OCI-LY1 (cell line): ENCODE measurements around the gene RSAD1.

ENCODE experiments used
- H2AFZ ChIP-seq: fragments of 200-600 bp; sonication (generic), shearing (Covaris generic); 2 replicates; pipeline ENCODE4 v1.6.0; 2014; ENCODE audit warnings: antibody characterized with exemption, mild to moderate bottlenecking, low read length
- H3F3A ChIP-seq: fragments of 200-600 bp; sonication (generic), shearing (Covaris generic); 2 replicates; pipeline ENCODE4 v1.6.0; 2014; ENCODE audit warnings: mild to moderate bottlenecking, antibody characterized with exemption, low read length, moderate library complexity; ENCODE audit not compliant: insufficient read depth
- H3K27ac ChIP-seq: fragments of 200-600 bp; sonication (generic); 2 replicates; pipeline ENCODE4 v1.5.1; 2014; ENCODE audit warnings: low read length, mixed run types, mild to moderate bottlenecking, low read depth; ENCODE audit not compliant: poor library complexity, severe bottlenecking
- H3K27me3 ChIP-seq: fragments of 200-600 bp; sonication (generic); 2 replicates; pipeline ENCODE4 v1.6.0; 2014; ENCODE audit warnings: antibody characterized with exemption, mild to moderate bottlenecking, low read length, moderate library complexity; ENCODE audit not compliant: insufficient read depth
- H3K36me3 ChIP-seq: fragments of 200-600 bp; sonication (generic); 2 replicates; pipeline ENCODE4 v1.6.1; 2014; ENCODE audit warnings: mild to moderate bottlenecking, antibody characterized with exemption, low read length, moderate library complexity, mixed read lengths; ENCODE audit not compliant: insufficient read depth
- H3K4me1 ChIP-seq: fragments of 200-600 bp; sonication (generic); 2 replicates; pipeline ENCODE4 v1.5.1; 2014; ENCODE audit warnings: mild to moderate bottlenecking, low read length, moderate library complexity; ENCODE audit not compliant: insufficient read depth, severe bottlenecking
- H3K4me2 ChIP-seq: fragments of 200-600 bp; sonication (generic), shearing (Covaris generic); 2 replicates; pipeline ENCODE4 v1.6.1; 2014; ENCODE audit warnings: low read length
- H3K4me3 ChIP-seq: fragments of 200-600 bp; sonication (generic); 2 replicates; pipeline ENCODE4 v1.5.1; 2014; ENCODE audit warnings: low read length, low read depth, mild to moderate bottlenecking, mixed read lengths; ENCODE audit not compliant: poor library complexity, severe bottlenecking
- H3K79me2 ChIP-seq: fragments of 200-600 bp; shearing (Covaris generic); 2 replicates; pipeline ENCODE4 v1.6.1; 2016; ENCODE audit warnings: mixed run types, low read length, mixed read lengths; ENCODE audit not compliant: insufficient read depth
- H3K9ac ChIP-seq: fragments of 200-600 bp; sonication (generic), shearing (Covaris generic); 2 replicates; pipeline ENCODE4 v1.6.1; 2014; ENCODE audit warnings: mild to moderate bottlenecking, low read length, mixed read lengths
- H3K9me2 ChIP-seq: fragments of 200-600 bp; sonication (generic), shearing (Covaris generic); 2 replicates; pipeline ENCODE4 v1.6.1; 2014; ENCODE audit warnings: low read depth, mild to moderate bottlenecking, low read length, mixed read lengths
- H3K9me3 ChIP-seq: fragments of 200-600 bp; shearing (Covaris generic); 2 replicates; pipeline ENCODE4 v1.6.1; 2014; ENCODE audit warnings: low read length, mixed read lengths
- H4K20me1 ChIP-seq: fragments of 200-600 bp; sonication (generic), shearing (Covaris generic); 2 replicates; pipeline ENCODE4 v1.6.0; 2016; ENCODE audit warnings: mild to moderate bottlenecking, low read length; ENCODE audit not compliant: insufficient read depth
- EZH2 ChIP-seq: fragments of 200-600 bp; sonication (generic), shearing (Covaris generic); IDR thresholded peaks from 2 replicates; pipeline ENCODE4 v1.8.0; 2017; ENCODE audit warnings: borderline replicate concordance, mixed run types, mild to moderate bottlenecking, antibody characterized with exemption, low read length, moderate library complexity, mixed read lengths
- TF ChIP-seq, protein P1 (sequence below): fragments of 200-600 bp; sonication (generic), shearing (Covaris generic); IDR thresholded peaks from 2 replicates; pipeline ENCODE4 v1.5.1; 2017; ENCODE audit warnings: mild to moderate bottlenecking, antibody characterized with exemption, low read length, moderate library complexity, mixed read lengths

The RSAD1 gene

GRCh38 chr17:50502301-50502990 lies 23.8 kb downstream of the RSAD1 start:
- Histone ChIP-seq H3K9ac (no peak overlapping the region), H3K4me1 (no peaks in the 10 kb centered on the region)
- TF ChIP-seq, protein P1, sequence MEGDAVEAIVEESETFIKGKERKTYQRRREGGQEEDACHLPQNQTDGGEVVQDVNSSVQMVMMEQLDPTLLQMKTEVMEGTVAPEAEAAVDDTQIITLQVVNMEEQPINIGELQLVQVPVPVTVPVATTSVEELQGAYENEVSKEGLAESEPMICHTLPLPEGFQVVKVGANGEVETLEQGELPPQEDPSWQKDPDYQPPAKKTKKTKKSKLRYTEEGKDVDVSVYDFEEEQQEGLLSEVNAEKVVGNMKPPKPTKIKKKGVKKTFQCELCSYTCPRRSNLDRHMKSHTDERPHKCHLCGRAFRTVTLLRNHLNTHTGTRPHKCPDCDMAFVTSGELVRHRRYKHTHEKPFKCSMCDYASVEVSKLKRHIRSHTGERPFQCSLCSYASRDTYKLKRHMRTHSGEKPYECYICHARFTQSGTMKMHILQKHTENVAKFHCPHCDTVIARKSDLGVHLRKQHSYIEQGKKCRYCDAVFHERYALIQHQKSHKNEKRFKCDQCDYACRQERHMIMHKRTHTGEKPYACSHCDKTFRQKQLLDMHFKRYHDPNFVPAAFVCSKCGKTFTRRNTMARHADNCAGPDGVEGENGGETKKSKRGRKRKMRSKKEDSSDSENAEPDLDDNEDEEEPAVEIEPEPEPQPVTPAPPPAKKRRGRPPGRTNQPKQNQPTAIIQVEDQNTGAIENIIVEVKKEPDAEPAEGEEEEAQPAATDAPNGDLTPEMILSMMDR, result no peak
- TF ChIP-seq EZH2, result no peak

DNA sequence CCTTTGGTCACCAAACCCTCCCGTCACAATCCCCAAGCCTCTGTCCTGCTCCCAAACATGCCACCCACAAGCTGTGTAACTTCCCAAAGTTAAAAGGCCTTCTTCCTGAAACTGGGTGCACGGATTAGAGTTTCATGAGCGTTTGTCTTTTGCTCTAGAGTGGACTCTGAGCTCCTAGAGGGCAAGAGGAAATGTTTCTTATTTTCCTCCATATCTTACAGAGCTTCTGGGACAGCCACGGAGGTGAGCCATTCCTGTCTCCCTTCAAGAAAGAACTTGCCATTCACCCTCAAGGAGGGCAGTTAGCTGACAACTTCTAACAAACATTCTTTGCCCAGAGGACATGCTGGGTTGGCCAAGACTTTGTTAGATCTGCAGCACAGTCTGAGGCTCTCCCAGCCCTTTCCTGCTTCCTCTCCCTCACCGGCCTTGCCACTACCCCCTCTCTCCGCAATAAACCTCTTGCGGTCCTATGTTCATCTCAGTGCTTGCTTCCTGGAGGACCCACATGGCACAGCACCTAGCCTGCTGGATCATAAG lies 27.0 kb downstream of the RSAD1 start:
- Histone ChIP-seq H3K4me1 (peaks cover 7% of the 10 kb centered on the region), H3K9me3 (no peaks in the 10 kb centered on the region), H3K4me2 (no peak overlapping the region), H4K20me1 (no peaks in the 10 kb centered on the region), H2AFZ (no peak overlapping the region), H3K9me2 (no peaks in the 10 kb centered on the region), H3F3A (no peaks in the 10 kb centered on the region), H3K36me3 (no peaks in the 10 kb centered on the region), H3K79me2 (no peaks in the 10 kb centered on the region), H3K27ac (no peak overlapping the region), H3K9ac (no peak overlapping the region), H3K4me3 (no peak overlapping the region), H3K27me3 (peaks cover 5% of the 10 kb centered on the region; the same call in 1 of the 2 replicates)
- TF ChIP-seq EZH2, result no peak
- TF ChIP-seq, protein P1, result no peak

More at GRCh38 chr17:50502301-50502990, 23.8 kb downstream of the RSAD1 start:
- Histone ChIP-seq H3K4me2 (no peak overlapping the region), H4K20me1 (no peaks in the 10 kb centered on the region), H3K27me3 (peaks cover under 1% of the 10 kb centered on the region; the same call in 1 of the 2 replicates), H3K4me3 (no peak overlapping the region), H3K79me2 (no peaks in the 10 kb centered on the region), H3K36me3 (no peaks in the 10 kb centered on the region), H3K9me3 (no peaks in the 10 kb centered on the region), H3K27ac (no peak overlapping the region), H3F3A (no peaks in the 10 kb centered on the region), H3K9me2 (no peaks in the 10 kb centered on the region), H2AFZ (no peak overlapping the region)

GRCh38 chr17:50506298-50506697 lies 27.6 kb downstream of the RSAD1 start:
- Histone ChIP-seq H3K9me3 (no peaks in the 10 kb centered on the region), H4K20me1 (no peaks in the 10 kb centered on the region), H3K9me2 (no peaks in the 10 kb centered on the region), H3K4me2 (no peak overlapping the region), H3K27ac (no peak overlapping the region), H3K4me3 (no peak overlapping the region), H3K79me2 (no peaks in the 10 kb centered on the region), H3K27me3 (peaks cover 5% of the 10 kb centered on the region; the same call in 1 of the 2 replicates), H3K4me1 (peaks cover 7% of the 10 kb centered on the region), H3F3A (no peaks in the 10 kb centered on the region), H2AFZ (no peak overlapping the region), H3K36me3 (no peaks in the 10 kb centered on the region), H3K9ac (no peak overlapping the region)
- TF ChIP-seq, protein P1, result no peak
- TF ChIP-seq EZH2, result no peak
